Vagina (tissue), 2 donors: ENCODE data around the gene IRF2.

Experiments used
- CTCF ChIP-seq, 3 experiments: fragments of 450-650 bp in 2 of 3; fragments of 200-600 bp in 1 of 3; sonication (generic) in 1 of 3; IDR thresholded peaks; one replicate each; pipeline ENCODE4 v1.5.1; 2017 to 2019; ENCODE audit warnings: antibody characterized with exemption in 3 of 3, mild to moderate bottlenecking in 2 of 3, moderate library complexity in 2 of 3
- POLR2A ChIP-seq, 2 donors: fragments of 450-650 bp; IDR thresholded peaks; one replicate each; pipeline ENCODE4 v1.6.1; 2017; ENCODE audit warnings: antibody characterized with exemption in 2 of 2, mild to moderate bottlenecking in 2 of 2, moderate library complexity in 2 of 2
- POLR2AphosphoS5 ChIP-seq, 2 donors: sonication (generic); formaldehyde crosslinking; IDR thresholded peaks; one replicate each; pipeline ENCODE4 v1.9.0; 2017; ENCODE audit warnings: antibody characterized with exemption in 2 of 2, mild to moderate bottlenecking in 2 of 2, low read depth in 1 of 2; ENCODE audit not compliant: insufficient read depth in 1 of 2

- TF ChIP-seq CTCF (IDR thresholded peaks at IDR 0.05) = no peak
- no peak for TF ChIP-seq POLR2A (IDR thresholded peaks at IDR 0.05)
- no peak for TF ChIP-seq POLR2AphosphoS5 (IDR thresholded peaks at IDR 0.05; ENCODE audit: insufficient read depth in 1 of 2, low read depth in 1 of 2)
Measured at GRCh38 chr4:184444953-184445309, 29.4 kb downstream of the IRF2 start.
